ENCODE data around the gene FPR1. TPM values are rescaled to one million over a fixed set of nuclear protein-coding genes. Genes with fewer than 3 reads are reported as not detected.

FPR1 gene
- total RNA-seq, 2 donors from 2014 or later: 4.4 to 22.7 TPM

DNA sequence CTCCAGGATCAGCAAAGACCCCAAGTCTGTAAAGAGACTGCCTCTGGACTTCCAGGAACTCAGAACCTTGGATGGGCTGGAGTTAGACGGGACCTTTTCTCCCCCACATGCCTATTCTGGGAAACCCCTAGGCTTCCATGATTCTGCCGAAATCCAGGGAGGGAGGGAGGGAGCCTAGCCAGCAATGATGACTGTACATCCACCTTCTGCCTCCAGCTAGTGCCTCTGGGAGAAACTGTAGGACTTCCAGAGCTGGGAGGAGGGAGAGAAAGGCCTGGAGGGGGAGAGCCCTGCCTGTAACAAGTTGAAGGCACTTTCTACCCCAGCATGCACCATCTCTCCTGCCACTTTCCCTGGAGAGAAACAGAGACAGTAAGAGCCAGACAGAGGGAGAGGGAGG, 21.9 kb downstream of the FPR1 start:
- DNase-seq (ENCODE audit: low spot score): no peak
- TF ChIP-seq, protein P1, sequence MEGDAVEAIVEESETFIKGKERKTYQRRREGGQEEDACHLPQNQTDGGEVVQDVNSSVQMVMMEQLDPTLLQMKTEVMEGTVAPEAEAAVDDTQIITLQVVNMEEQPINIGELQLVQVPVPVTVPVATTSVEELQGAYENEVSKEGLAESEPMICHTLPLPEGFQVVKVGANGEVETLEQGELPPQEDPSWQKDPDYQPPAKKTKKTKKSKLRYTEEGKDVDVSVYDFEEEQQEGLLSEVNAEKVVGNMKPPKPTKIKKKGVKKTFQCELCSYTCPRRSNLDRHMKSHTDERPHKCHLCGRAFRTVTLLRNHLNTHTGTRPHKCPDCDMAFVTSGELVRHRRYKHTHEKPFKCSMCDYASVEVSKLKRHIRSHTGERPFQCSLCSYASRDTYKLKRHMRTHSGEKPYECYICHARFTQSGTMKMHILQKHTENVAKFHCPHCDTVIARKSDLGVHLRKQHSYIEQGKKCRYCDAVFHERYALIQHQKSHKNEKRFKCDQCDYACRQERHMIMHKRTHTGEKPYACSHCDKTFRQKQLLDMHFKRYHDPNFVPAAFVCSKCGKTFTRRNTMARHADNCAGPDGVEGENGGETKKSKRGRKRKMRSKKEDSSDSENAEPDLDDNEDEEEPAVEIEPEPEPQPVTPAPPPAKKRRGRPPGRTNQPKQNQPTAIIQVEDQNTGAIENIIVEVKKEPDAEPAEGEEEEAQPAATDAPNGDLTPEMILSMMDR (IDR thresholded peaks at IDR 0.05): no peak
- peaks cover 0 to 1% of the 10 kb centered on the region in 2 donors for H3K27me3 ChIP-seq

DNA sequence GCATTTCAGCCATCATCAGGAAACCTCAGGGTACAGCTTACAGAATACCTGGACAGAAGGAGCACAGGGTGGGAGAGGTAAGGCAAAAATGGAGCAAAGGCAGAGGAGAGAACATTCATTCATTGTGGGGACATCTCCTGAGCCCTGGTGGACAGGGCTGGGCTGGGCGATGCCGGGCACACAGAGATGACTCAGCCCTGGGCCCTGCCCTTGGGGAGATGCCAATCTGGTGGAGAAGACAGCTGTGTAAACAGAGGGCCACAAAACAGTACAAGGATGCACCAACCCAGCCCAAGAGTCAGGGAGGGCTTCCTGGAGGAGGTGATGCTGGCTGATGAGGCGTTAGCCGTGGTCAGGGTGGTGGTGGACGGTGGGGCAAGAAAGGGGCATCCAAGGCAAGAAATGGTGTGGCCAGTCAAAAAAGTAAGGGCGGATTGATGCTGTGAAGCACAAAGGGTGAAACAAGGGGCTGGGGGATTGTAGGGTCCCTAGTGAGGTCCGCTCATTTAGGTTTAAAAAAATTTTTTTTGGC, 24.3 kb downstream of the FPR1 start:
- no peak for DNase-seq (ENCODE audit: low spot score)
- peaks cover 0 to 4% of the 10 kb centered on the region in 2 donors for H3K4me1 ChIP-seq
- H3K27me3 ChIP-seq: peaks cover 0 to 5% of the 10 kb centered on the region in 2 donors
- H3K9me3 ChIP-seq: no peaks in the 10 kb centered on the region
- no peaks in the 10 kb centered on the region for H3K36me3 ChIP-seq
- H3K27ac ChIP-seq: no peak overlapping the region
- TF ChIP-seq, protein P1 (IDR thresholded peaks at IDR 0.05): no peak
- H3K4me3 ChIP-seq: no peak overlapping the region

More for the DNA sequence above, 21.9 kb downstream of the FPR1 start:
- Histone ChIP-seq H3K4me1 (no peaks in the 10 kb centered on the region), H3K27ac (no peak overlapping the region), H3K4me3 (no peak overlapping the region), H3K36me3 (no peaks in the 10 kb centered on the region), H3K9me3 (no peaks in the 10 kb centered on the region)

GRCh38 chr19:51726049-51726448, 25.6 kb downstream of the FPR1 start:
- Histone ChIP-seq H3K27me3 (peaks cover 0 to 9% of the 10 kb centered on the region in 2 donors), H3K27ac (no peak overlapping the region), H3K9me3 (no peaks in the 10 kb centered on the region), H3K36me3 (no peaks in the 10 kb centered on the region), H3K4me3 (no peak overlapping the region), H3K4me1 (peaks cover 0 to 4% of the 10 kb centered on the region in 2 donors)
- DNase-seq (ENCODE audit: low spot score): no peak
- TF ChIP-seq, protein P1 (IDR thresholded peaks at IDR 0.05): no peak

GRCh38 chr19:51724543-51724942, 27.1 kb downstream of the FPR1 start:
- no peak overlapping the region for H3K4me3 ChIP-seq
- DNase-seq (ENCODE audit: low spot score): peak; percentile 63
- H3K36me3 ChIP-seq: no peaks in the 10 kb centered on the region
- peaks cover 0 to 7% of the 10 kb centered on the region in 2 donors for H3K4me1 ChIP-seq
- TF ChIP-seq, protein P1 (IDR thresholded peaks at IDR 0.05): no peak
- no peak overlapping the region for H3K27ac ChIP-seq
- H3K9me3 ChIP-seq: no peaks in the 10 kb centered on the region
- H3K27me3 ChIP-seq: peaks cover 1 to 9% of the 10 kb centered on the region in 2 donors

GRCh38 chr19:51722492-51722891, 29.2 kb downstream of the FPR1 start:
- H3K27me3 ChIP-seq: peaks cover 8 to 9% of the 10 kb centered on the region in 2 donors
- no peak overlapping the region for H3K4me3 ChIP-seq
- TF ChIP-seq, protein P1 (IDR thresholded peaks at IDR 0.05): no peak
- no peak overlapping the region for H3K27ac ChIP-seq
- H3K4me1 ChIP-seq: peaks cover 0 to 15% of the 10 kb centered on the region in 2 donors
- H3K9me3 ChIP-seq: no peaks in the 10 kb centered on the region
- no peaks in the 10 kb centered on the region for H3K36me3 ChIP-seq
- DNase-seq (ENCODE audit: low spot score): no peak

- H3K9me3 ChIP-seq: no peaks in the 10 kb centered on the region
- H3K4me3 ChIP-seq: no peak overlapping the region
- peaks cover 8 to 9% of the 10 kb centered on the region in 2 donors for H3K27me3 ChIP-seq
- H3K36me3 ChIP-seq: no peaks in the 10 kb centered on the region
- TF ChIP-seq, protein P1 (IDR thresholded peaks at IDR 0.05): no peak
- H3K4me1 ChIP-seq: peaks cover 0 to 15% of the 10 kb centered on the region in 2 donors
- no peak for DNase-seq (ENCODE audit: low spot score)
- H3K27ac ChIP-seq: no peak overlapping the region
Measured at GRCh38 chr19:51721905-51722304, 29.8 kb downstream of the FPR1 start.

Measured in right atrium auricular region (tissue), 2 donors.